Body of pancreas (tissue), 4 donors: ENCODE data around the gene SLC17A6. TPM values are rescaled to one million over a fixed set of nuclear protein-coding genes. Genes with fewer than 3 reads are reported as not detected.

Experiments used
- ATAC-seq: fragments of 150-250 bp; one replicate; pipeline ENCODE4 v1.9.1; 2016
- DNase-seq, 4 donors: peaks; one replicate each; pipeline ENCODE4 v3.0.0-alpha.2; 2019
- H3K27ac ChIP-seq, 4 donors: fragments of 200-600 bp; sonication (generic); 1 replicate in 3 of 4; 2 replicates in 1 of 4; pipeline versions ENCODE4 v1.5.1 to v1.6.1; 2016 to 2019; ENCODE audit warnings: mild to moderate bottlenecking in 1 of 4, mixed read lengths in 1 of 4, moderate library complexity in 1 of 4
- H3K27me3 ChIP-seq, 2 donors: fragments of 200-600 bp; sonication (generic); one replicate each; pipeline ENCODE4 v1.6.0; 2016; ENCODE audit warnings: mild to moderate bottlenecking in 1 of 2
- H3K36me3 ChIP-seq, 2 donors: fragments of 200-600 bp; sonication (generic); replicated peaks in 1 of 2; 2 replicates each; pipeline ENCODE4 v1.5.1; 2016; ENCODE audit warnings: low read depth in 2 of 2; ENCODE audit not compliant: insufficient read depth in 1 of 2
- H3K4me1 ChIP-seq: fragments of 200-600 bp; sonication (generic); one replicate; pipeline ENCODE4 v1.6.0; 2016
- H3K4me3 ChIP-seq, 2 donors: fragments of 200-600 bp; sonication (generic); 1 replicate in 1 of 2; 2 replicates in 1 of 2; pipeline ENCODE4 v1.5.1; 2016 to 2019
- H3K9me3 ChIP-seq, 3 donors: fragments of 200-600 bp; sonication (generic); 1 replicate in 2 of 3; 2 replicates in 1 of 3; pipeline ENCODE4 v1.5.1; 2016
- POLR2A ChIP-seq, 3 donors: fragments of 450-650 bp; IDR thresholded peaks; one replicate each; pipeline ENCODE4 v1.6.1; 2016; ENCODE audit warnings: antibody characterized with exemption in 3 of 3, mild to moderate bottlenecking in 2 of 3
- whole genome bisulfite sequencing, 2 donors: methylation state at CpG; one replicate each; pipeline ENCODE4 v1.1.5; 2017; 5-methylcytosine and 5-hydroxymethylcytosine counted together
- intact Hi-C: fragments of 100-400 bp; cut with DNase I; formaldehyde crosslinking; loops from one replicate; pipeline ENCODE4 v1.15.1; 2023
- total RNA-seq, 2 donors: library from RNA; depleted of rRNA; stranded (reverse); fragments of >200 nt; gene quantifications; one replicate each; pipeline ENCODE4 v1.1.0, GENCODE V29; 2016
- TF ChIP-seq, protein P1 (sequence below), 7 experiments: fragments of 450-650 bp in 4 of 7; fragments of 200-600 bp in 3 of 7; sonication (generic) in 3 of 7; IDR thresholded peaks; one replicate each; pipeline ENCODE4 v1.5.1; 2016 to 2019; ENCODE audit warnings: antibody characterized with exemption in 7 of 7

SLC17A6 gene
- total RNA-seq, 2 donors from 2014 or later = not detected

GRCh38 chr11:22349491-22349890, 11.3 kb downstream of the SLC17A6 start:
- Histone ChIP-seq H3K9me3 (no peaks in the 10 kb centered on the region), H3K4me3 (no peak overlapping the region), H3K27ac (no peak overlapping the region), H3K4me1 (no peaks in the 10 kb centered on the region), H3K27me3 (no peaks in the 10 kb centered on the region), H3K36me3 (no peaks in the 10 kb centered on the region)
- WGBS, 2 donors = 69 to 79% methylated on average over 2 of the region's 2 CpGs
- DNase-seq (no peak), ATAC-seq (no peak)
- intact Hi-C loops = loop anchor here (10.0 kb wide), 1 partner anchor 185 kb away; no protein-coding TSS in a partner anchor
- TF ChIP-seq, protein P1, sequence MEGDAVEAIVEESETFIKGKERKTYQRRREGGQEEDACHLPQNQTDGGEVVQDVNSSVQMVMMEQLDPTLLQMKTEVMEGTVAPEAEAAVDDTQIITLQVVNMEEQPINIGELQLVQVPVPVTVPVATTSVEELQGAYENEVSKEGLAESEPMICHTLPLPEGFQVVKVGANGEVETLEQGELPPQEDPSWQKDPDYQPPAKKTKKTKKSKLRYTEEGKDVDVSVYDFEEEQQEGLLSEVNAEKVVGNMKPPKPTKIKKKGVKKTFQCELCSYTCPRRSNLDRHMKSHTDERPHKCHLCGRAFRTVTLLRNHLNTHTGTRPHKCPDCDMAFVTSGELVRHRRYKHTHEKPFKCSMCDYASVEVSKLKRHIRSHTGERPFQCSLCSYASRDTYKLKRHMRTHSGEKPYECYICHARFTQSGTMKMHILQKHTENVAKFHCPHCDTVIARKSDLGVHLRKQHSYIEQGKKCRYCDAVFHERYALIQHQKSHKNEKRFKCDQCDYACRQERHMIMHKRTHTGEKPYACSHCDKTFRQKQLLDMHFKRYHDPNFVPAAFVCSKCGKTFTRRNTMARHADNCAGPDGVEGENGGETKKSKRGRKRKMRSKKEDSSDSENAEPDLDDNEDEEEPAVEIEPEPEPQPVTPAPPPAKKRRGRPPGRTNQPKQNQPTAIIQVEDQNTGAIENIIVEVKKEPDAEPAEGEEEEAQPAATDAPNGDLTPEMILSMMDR (IDR thresholded peaks at IDR 0.05) = no peak
- no peak for TF ChIP-seq POLR2A (IDR thresholded peaks at IDR 0.05)

DNA sequence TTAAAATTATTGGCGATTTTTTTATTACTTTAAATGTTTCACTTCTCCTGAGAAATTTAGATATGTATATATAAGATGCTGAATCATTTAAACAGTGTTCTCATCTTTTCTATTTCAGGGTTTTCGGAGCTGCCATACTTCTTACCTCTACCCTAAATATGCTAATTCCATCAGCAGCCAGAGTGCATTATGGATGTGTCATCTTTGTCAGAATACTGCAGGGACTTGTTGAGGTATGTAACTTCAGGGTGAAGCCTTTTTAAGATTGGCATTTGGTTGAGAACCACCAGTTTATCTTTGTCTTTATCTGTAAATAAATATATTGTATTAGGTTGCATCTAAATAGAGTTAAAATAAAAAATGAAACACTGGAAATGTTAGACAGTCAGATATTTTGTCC, 21.1 kb downstream of the SLC17A6 start:
- TF ChIP-seq, protein P1 (IDR thresholded peaks at IDR 0.05) = no peak
- no peak for TF ChIP-seq POLR2A (IDR thresholded peaks at IDR 0.05)
- Histone ChIP-seq H3K27ac (no peak overlapping the region), H3K4me1 (no peaks in the 10 kb centered on the region), H3K36me3 (no peaks in the 10 kb centered on the region), H3K4me3 (no peak overlapping the region), H3K9me3 (no peaks in the 10 kb centered on the region), H3K27me3 (no peaks in the 10 kb centered on the region)
- no peak for DNase-seq
- no peak for ATAC-seq
- intact Hi-C loops = no loop called here
- 67 to 77% methylated on average over 2 of the region's 2 CpGs for WGBS, 2 donors

- intact Hi-C loops = no loop called here
- Histone ChIP-seq H3K27ac (no peak overlapping the region), H3K4me3 (no peak overlapping the region), H3K9me3 (no peaks in the 10 kb centered on the region), H3K27me3 (no peaks in the 10 kb centered on the region), H3K4me1 (no peaks in the 10 kb centered on the region), H3K36me3 (no peaks in the 10 kb centered on the region)
- DNase-seq (no peak), ATAC-seq (no peak)
- WGBS, 2 donors = 28 to 31% methylated on average over 3 of the region's 3 CpGs
- TF ChIP-seq, protein P1 (IDR thresholded peaks at IDR 0.05) = no peak
- TF ChIP-seq POLR2A (IDR thresholded peaks at IDR 0.05) = no peak
These were observed 33.0 kb downstream of the SLC17A6 start for GRCh38 chr11:22371160-22371559.

- Histone ChIP-seq H3K27ac (no peak overlapping the region), H3K9me3 (no peaks in the 10 kb centered on the region), H3K4me3 (no peak overlapping the region), H3K27me3 (no peaks in the 10 kb centered on the region), H3K4me1 (no peaks in the 10 kb centered on the region), H3K36me3 (no peaks in the 10 kb centered on the region)
- intact Hi-C loops = no loop called here
- no peak for TF ChIP-seq POLR2A (IDR thresholded peaks at IDR 0.05)
- TF ChIP-seq, protein P1 (IDR thresholded peaks at IDR 0.05) = no peak
- ATAC-seq (no peak), DNase-seq (no peak)
- WGBS, 2 donors = 58 to 72% methylated on average over 1 of the region's 1 CpG
These were observed 48.9 kb downstream of the SLC17A6 start for GRCh38 chr11:22387126-22387525.

DNA sequence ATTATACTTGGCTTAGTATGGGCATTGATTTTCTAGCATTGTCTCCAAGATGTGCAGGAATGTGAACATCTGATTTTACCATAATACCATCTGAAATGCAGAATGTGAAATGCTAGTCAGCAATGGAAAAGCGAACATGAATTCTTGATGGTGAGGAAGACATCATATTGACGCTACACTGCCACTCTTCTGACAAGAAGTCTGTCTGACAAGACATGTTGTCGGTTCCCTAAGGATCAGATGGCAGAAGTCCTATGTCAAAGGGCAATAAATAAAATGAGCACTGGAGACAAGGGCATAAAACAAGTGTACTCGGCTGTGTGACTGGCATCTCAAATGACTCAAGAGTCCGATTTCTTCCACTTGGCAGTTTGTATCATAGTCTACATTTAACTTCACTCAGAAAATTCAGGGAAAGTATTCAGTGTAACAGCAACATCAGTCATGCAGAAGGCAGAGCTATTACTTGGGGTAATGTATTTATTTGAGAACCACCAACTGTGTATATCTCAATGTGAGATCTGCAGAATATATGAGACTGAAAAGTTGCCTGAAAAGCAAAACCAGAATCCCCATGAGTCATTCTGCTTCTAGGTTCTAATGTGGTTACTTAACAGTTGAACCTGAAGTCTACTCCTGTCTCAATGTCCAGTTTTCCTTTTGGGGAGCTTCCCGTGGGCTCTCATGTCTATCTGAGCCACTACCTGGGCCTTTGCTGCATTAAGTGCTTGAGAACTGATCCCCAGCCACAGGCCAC, 51.5 kb downstream of the SLC17A6 start:
- WGBS, 2 donors = 86 to 87% methylated on average over 6 of the region's 6 CpGs
- H3K27ac ChIP-seq = no peak overlapping the region
- no peak for DNase-seq

More for the DNA sequence above, 51.5 kb downstream of the SLC17A6 start:
- no peak for ATAC-seq
- TF ChIP-seq, protein P1 (IDR thresholded peaks at IDR 0.05) = no peak
- TF ChIP-seq POLR2A (IDR thresholded peaks at IDR 0.05) = no peak
- intact Hi-C loops = no loop called here
- Histone ChIP-seq H3K27me3 (no peaks in the 10 kb centered on the region), H3K4me3 (no peak overlapping the region), H3K9me3 (no peaks in the 10 kb centered on the region), H3K4me1 (no peaks in the 10 kb centered on the region), H3K36me3 (no peaks in the 10 kb centered on the region)
